Body of pancreas (tissue), 4 donors: Measurements from ENCODE around the gene GDF11.

ENCODE experiments used
- CTCF ChIP-seq, 7 experiments: fragments of 450-650 bp in 4 of 7; fragments of 200-600 bp in 3 of 7; sonication (generic) in 3 of 7; IDR thresholded peaks; one replicate each; pipeline ENCODE4 v1.5.1; 2016 to 2019; ENCODE audit warnings: antibody characterized with exemption in 7 of 7
- POLR2A ChIP-seq, 3 donors: fragments of 450-650 bp; IDR thresholded peaks; one replicate each; pipeline ENCODE4 v1.6.1; 2016; ENCODE audit warnings: antibody characterized with exemption in 3 of 3, mild to moderate bottlenecking in 2 of 3

GRCh38 chr12:55746174-55746912 lies 3.4 kb downstream of the GDF11 start:
- no peak for TF ChIP-seq POLR2A (IDR thresholded peaks at IDR 0.05)
- TF ChIP-seq CTCF (IDR thresholded peaks at IDR 0.05), result no peak
